Stimulated activated CD8-positive, alpha-beta memory T cell treated with anti-CD3 and anti-CD28 coated beads, Interleukin-7, amount 100 ng/mL, for 1 hour (primary cell): ENCODE data around the gene MGAT5.
A peak's percentile ranks its signal among the peaks of the same experiment; 100 is the strongest.

Experiments used
- DNase-seq, 2 donors: peaks; one replicate each; pipeline ENCODE4 v3.0.0-alpha.2; 2020; ENCODE audit warnings: low read depth in 2 of 2

Gene MGAT5

DNA sequence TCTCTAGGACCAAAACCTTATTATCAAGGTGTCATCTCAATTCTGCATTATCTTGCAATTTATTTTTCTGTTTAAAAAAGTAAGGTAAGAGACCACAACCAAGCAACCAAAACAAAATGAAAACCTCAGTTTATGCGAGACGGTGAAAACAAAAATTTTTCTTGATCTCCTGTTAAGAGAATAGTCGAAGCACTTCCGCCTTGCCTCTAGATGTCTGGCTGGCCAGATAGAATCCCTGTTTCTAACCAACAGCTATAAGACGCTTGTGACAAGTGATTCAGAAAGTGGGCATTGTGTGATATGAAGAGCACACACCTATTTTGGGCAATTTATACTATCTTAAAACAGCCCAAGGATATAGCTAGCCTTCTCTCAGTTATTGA is 51.2 kb downstream of the MGAT5 start:
- no peak for DNase-seq

DNA sequence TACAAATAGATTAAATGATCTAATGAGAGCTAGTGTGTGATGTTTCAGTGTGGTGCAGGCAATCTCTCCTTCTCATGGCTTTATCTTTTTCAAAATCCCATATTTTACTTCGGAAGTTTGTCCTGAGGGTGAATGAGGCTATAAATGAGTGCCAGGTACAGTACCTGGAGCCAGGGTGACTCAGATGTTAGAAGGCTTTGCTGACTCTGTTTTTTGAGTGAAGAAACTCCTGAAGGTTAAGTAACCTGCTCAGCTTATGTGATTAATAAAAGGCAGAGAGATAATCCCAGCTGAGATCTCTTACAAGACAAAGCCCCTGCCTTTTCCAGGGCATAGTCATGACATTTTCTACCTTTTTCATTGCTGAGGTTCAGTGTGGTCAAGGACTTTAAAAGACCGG is 52.6 kb downstream of the MGAT5 start:
- DNase-seq = no peak

DNA sequence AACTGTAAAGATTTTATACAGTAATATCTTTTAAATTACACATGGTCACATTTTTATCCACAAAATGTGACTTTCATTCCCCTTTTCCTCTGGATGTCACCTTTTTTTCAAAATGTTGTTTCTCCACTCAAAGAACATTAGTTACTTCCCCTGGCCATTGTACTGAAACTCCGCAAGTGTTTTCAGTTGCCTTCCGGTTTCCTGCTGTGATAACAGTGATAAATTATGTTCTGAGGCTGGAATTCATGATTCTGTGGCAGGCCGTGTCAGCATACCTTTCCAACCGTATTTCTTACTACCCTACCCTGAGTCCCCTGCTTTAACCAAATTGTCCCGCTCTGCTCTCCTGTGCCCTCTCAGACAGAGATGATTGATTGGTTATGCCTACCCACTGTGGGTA is 53.5 kb downstream of the MGAT5 start:
- DNase-seq = no peak

DNA sequence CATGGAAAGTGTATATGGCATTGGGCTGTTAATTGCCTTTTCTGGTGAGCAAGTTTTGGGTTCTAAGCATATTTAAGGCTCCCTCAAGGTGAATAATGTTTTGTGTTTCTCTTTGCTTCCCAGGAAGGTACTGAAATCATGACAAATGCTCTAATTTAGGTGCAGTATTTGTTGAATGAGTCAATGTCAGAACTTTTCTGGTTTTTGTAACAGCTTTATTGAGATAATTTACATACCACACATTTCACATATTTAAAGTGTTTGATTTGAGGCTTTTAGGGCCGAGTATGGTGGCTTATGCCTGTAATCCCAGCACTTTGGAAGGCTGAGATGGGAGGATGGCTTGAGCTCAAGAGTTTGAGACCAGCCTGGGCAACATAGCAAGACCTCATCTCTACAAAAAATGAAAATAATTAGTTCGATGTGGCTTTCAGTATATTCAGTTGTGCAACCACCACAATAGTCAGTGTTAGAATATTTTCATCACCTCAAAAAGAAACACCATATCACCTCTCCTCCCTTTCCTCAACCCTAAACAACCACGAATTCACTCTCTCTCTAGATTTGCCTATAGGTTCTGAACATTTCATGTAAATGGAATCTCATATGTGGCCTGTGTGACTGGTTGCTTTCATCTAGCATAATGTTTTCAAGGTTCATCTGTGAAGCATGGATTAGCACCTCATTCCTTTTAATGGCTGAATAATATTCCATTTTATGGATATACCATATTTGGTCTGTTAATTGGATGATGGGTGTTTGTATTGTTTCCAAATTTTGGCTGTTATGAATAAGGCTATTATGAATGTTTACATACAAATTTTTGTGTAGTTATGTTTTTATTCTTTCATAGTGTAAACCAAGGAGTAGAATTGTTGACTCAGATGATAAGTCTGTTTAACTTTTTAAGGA is 54.9 kb downstream of the MGAT5 start:
- DNase-seq = no peak

DNA sequence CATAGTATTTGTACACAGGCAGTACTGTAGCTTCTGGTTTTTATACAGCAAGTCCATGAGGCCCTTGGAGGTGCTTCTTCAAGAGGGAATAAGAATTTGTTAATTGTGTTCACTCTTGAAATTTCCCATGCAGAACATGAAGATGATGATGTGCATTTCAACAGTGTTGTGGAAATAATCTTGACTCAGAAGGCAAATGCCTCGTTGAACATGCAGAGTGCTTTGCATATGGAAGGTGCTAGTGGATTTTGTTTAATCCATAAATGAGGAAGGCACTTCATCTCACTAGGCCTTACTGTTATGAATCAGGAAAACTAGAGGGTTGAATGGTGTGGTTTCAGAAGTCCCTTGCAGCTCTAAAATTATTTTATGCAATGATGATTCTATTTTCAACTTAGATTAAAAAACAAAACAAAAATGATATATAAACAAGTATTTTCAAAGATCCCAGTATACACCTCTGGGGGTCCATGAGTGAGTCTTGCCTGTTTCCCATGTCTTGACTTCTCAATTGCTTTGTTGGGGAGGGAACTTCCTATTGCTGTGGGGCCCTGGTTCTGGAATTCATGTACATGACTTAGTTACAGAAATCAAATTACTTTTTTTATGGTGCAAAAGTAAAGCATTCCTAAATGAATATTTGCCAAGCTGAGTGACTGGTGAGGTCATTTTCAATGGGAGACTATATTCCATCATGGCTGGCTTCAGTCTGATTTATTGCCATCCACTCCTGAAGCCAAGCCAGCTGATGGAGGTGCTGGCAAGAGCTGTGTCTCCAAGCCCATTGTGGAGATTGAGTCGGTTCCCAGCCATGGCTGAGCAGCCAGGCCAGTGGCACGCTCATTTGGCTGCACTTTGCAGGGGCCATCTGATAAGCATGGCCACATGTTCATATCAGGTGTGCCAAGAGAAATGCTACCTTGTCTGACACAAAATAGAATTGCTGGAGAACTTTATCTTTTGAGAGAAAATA is 56.5 kb downstream of the MGAT5 start:
- DNase-seq = no peak

DNA sequence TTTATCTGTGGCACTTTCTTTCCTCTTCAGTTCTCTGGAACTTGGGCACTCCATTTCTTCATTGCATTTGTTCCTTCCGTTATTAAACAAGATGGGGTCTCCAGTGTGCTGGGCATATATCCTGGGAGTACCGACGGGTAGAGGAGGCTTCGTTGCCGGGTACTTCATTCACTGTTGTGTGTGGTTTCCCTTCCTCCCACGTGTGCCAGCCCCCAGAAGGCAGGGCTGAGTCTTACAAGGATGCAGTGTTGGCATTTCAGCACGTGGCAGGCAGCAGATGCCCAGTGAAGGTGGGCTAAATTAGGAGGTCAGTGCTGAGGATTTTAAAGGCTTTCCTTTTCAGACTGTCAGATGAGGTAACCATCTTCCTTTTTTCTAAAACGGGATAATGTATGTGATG is 58.6 kb downstream of the MGAT5 start:
- DNase-seq = no peak

DNA sequence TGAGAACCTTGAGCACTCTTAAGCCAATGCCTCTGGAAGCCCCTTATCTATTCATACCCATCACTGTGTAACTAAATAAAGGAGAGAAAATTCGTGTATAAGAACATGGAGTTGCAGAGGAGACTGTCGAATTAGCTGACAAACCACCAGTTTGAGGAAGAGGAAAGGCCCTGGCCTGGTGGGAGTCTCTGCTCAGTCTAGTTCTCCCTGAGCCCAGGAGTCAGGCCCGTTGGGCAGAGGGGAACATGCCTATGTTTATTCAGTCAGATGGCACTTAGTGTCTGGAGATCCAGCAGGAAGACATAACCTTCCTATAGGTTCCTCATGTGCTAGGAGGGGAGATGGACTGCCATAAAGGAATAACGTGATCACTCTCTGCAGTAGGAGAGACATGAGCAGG is 60.3 kb downstream of the MGAT5 start:
- DNase-seq = no peak

DNA sequence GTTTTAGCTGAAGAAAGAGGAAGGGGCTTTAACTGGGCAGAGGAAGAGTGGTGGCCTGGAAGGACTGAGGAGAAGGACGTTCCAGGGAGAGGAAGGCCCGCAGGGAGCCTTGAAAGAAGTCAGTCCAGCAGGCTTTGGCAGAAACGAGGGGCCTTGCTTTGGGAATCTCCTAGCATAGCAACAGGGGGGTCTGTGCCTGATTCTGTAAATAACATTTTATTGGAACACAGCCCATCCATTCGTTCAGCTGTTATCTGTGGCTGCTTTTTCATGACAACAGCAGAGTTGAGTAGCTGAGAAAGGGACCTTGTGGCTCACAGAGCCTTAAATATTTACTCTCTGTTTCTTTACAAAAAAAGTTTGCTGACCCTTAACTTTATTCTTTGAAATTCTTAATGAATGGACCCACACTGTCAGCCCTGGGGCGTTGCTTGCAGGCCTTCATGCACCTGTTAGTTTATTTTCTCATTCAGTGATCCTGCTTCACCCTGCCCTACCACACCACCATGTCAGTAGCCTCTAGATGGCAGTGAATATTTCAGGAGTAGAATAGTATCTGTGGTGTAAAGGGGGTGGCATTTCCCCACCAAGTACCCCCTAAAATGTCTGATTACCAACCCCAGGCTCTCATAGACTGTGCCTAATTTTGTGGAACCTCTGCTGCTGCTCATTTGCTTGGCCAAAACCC is 61.0 kb downstream of the MGAT5 start:
- DNase-seq = no peak

DNA sequence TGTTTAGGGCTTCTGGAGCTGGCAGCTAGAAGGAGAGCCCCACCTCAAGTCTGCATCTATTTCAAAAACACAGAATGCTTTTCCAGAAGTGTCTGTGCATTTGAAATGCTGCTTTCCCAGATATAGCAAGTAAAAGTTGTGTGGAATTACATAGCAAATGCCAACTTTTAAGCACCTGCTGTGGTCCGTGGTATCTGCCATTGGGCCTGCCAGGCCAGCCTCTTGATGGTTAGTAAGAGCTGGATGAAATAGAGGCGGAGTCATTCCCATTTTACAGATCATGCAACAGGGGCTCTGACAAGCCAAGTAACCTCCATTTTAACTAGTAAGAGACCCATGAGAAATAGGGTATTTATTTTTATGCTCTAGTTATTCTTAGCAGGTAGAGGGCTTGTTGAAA is 61.6 kb downstream of the MGAT5 start:
- DNase-seq = no peak

DNA sequence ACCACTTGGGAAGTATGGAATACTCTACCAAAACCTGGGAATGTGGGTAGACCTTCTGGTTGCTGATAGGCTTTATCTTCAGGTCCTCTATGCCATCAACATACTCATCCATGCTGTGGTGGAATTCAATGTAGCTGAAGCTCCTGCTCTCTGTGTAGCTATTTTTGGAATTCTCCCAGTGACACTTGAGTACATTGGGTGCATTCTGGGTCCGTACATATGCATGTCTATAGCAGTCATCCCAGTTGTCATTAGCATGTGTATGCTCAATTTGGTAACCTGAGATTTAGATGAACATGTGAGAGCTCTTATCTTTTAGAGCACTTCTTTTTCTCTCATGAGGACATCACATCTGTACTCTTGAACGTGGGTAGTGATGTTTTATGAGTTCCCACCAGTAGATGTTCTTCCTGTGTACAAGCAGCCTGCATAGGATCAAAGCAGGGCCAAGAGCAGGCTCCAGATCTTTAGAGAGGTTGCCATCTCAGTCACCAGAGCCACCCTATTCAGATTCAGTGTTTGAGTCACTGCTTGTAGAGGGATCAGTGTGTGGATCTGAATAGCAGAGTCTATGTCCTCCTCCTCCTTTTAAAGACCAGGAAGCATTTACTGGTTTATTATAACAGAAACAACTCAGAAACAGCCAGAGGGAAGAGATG is 65.9 kb downstream of the MGAT5 start:
- no peak for DNase-seq

DNA sequence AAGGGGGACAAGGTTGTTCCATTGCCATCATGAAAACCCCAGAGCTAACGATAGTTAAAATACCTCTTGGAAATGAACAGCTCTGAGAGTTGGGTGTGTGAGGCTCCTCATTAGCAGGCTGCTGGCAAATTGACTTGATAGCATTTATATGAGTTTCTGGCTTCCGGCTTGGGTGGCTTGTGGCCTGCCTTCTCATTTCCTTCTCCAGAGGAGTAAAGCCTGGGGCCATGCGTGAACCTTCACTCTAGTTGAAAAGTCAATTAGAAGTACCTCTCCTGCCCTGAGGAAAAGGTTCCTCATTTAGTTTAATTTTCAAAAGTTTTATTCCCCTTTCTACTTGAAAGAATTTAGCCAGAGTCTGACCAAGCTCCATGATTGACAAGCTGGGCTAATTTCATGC is 67.1 kb downstream of the MGAT5 start:
- DNase-seq = peak in 1 of 2 donors; percentile 13

DNA sequence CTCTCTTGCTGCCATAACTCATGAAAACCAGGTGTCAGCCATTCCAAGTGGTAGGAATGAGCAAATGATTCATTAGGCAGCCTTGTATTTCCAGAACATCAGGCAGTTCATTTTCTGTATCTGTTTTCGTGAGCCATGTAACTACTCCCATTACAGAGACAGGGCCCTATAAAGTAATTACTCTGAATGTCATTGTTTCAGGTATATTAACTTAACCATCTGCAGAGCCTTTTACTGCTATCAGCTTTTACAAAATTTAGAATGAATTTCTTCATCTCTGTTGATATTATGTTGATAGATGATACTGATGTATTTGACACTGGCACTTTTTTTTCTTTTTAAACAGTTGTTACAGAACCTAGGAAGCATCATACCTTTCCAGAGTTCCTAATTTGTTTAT is 69.9 kb downstream of the MGAT5 start:
- DNase-seq = no peak

DNA sequence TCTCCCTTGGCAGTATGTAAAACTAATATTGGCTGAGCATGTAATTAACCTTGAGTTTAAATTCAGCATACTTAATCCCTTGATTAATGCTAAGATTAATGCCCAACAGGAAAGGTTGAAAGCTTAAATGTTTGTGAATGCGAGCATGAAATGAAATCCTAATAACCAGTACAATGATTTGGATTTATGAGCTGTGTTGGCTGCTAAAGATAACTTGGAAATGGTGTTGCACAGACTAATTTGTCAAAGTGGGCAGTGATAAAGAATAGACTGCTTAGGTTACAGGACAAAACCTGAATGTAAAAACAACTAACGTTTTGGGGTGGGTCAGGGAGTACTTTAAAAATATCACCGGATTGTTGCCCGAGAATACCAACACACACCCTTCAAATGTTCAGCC is 70.6 kb downstream of the MGAT5 start:
- DNase-seq = no peak

DNA sequence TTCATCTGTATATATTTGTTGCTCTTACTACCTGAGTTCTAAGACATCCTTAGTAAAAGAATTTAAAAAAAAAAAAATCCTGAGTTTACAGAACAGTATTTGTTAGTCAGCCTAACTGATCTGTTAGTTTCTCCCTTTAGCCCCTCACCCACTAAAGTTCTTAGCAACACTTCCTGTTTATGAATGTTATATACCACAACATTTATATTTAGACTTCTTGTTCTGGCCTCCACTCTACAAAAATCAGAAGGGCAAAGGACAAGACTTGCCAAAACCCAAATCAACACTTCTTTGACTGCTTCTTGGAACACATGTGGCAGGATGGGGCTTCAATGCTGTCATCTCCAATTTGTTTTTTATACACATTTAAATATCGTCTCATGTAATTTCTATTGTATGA is 71.1 kb downstream of the MGAT5 start:
- DNase-seq = no peak

DNA sequence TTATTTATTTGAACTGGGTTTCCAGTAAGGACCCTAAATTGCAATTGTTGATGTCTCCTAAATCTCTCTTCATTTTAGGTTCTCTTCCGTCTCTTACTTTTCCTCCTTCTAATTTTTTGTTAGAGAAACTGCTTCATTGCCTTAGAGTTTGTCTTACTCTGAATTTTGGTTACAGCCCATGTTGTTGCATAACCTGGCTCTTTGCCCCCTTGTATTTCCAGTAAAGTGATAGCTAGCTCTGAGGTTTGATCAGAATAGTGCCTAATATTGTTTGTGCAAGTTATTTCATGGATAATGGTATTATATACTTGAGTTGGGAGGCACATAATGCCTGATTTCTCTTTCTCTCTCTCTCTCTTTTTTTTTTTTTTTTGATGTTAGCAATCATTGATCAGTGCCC is 71.8 kb downstream of the MGAT5 start:
- no peak for DNase-seq

DNA sequence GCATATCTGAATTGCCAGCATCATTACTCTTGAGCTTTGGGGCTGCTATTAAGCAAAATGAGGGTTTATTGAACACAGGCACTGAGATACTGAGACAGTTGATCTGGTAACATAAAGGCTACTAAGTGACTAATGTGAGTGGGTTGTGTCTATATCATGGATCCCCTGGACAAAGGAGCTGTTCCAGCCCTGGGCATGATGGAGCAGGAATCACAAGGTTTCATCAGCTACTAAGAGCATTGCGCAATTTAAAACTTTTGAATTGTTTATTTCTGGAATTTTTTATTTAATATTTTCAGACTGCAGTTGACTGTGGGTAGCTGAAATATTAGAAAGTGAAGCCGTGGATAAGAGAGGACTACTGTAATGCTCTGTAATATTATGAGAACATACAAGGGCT is 73.5 kb downstream of the MGAT5 start:
- no peak for DNase-seq

DNA sequence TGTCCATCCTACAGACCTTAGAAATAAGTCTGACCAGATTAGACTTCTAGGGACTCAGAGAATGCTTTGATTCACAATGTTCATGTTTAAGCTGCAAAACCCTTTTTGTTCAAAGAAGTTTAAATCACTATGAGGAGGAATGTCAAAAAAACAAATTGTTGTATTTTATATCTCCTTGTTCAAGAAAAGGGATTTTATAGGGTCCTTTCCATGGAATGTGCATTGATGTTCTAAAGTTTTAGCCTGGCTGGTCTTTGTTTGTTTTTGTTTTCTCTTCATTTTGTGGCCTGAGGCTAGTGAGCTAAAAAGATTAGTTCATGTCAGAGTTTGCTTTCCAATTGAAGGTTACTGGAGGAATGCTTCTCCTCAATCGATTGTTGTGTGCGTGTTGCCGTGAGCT is 77.2 kb downstream of the MGAT5 start:
- no peak for DNase-seq

DNA sequence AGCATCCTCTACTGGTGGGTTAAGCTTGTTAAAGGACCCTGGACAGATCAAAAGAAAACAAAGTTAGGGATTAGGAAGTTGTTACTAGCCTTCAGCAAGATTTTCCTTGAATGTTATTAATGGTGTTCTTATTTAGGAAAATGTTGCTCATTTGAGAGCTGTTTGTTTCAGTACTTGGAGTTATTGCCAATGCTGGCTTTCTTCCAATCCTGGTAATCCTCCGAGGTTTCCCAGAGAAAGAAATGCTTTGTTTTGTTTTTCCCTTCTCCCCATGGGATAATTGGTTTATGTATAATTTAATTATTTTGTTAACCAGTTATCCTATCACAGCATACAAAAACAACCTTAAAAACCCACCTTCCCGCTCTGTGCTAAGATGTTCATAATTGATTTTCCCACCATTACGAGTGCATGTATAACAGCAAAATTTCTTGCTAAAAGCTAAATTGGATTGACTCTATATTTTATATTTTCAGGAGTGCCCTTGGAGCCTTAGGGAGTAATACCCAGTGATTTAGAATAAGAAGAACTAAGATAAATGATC is 79.8 kb downstream of the MGAT5 start:
- no peak for DNase-seq

DNA sequence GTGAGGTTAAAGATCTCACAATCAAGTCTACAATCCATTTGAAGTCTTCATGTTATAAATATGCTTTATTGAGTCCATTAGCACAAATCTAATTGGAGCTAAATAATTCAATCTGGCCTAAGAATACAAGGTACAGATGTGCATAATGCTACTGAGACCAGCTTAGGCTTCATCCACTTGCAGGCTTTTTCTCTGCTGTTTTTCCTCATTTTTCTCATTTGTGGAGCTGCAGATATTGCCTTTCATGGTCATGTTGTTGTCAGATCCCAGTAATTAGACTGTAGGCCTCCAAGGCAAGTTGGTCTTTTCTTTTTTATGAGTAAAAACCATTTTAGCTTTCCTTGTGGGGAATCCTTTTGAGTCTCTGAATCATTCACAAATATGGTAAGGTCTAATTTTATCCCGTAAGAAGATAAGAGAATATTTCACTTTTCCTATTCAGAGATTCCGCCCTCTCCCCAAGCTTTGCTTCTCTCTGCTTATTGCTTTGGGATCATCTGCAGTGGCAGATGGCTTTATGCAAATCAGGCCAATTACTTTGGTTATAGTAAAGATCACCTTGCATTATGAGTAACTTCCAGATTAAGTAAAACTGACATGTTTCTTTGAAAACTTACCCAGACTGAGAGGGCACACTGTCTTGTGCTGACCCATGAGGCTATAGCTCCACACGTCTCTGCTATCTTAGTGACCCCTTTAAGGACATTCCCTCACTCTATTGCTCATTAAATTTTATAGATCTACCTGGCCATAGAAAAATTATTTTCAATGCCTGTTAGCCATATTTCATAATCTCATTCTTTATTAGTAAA is 80.9 kb downstream of the MGAT5 start:
- no peak for DNase-seq

DNA sequence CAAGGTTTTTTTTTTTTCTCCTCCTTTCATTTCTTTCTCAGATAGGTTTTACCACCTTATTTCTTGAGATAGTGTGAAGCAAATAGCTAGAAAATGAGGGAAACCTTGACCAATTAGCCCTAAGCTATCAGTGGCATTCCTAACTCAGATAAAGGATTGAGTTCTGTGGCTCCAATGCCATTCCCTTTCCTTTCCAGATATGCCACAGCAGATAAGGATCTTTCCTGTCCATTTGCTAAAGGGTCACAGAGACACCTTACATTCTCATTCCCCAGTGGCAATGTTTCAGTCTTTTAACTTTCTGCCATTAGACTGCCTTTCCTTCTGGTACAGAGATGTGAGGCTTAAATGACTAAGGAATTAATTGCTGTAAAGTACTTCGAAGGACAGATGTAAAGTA is 81.7 kb downstream of the MGAT5 start:
- DNase-seq = no peak

DNA sequence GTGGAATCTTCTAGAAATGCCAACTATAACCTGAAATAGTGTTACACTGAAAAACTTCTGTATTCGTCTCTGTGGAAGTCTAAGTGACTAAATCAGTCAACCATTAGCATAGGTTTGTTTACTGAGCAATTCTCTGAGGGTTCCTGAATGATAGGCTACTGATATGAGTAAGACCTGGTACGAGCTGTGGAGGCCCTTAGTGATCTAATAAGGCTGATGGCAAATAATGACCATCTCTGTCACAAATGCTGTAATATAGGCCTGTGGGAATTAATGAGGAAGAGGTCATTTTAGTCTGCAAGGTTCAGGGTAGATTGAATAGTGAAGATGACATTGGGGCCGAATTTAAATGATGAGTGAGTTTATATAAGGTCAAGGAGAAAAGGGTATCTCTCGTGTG is 82.5 kb downstream of the MGAT5 start:
- DNase-seq = no peak
